GM10248 (cell line): ENCODE data around the gene GOLGA8T.
"Not testable (repeated sequence)": the region's sequence is repeated elsewhere in the genome, so short reads cannot be mapped to it uniquely, and the experiment has no call there.

Experiments used
- CTCF ChIA-PET: fragments of 300-600 bp; sonication (Branson Sonifier 250); formaldehyde crosslinking; extraction: SDS; loops from one replicate; lab custom pipeline; 2021; ENCODE audit warnings: antibody characterized with exemption; lab: Yijun Ruan, JAX
- POLR2A ChIA-PET: fragments of 350-650 bp; sonication (Branson Sonifier 250); formaldehyde crosslinking; extraction: SDS; loops from one replicate; lab custom pipeline; 2020; ENCODE audit warnings: antibody characterized with exemption; lab: Yijun Ruan, JAX
- DNase-seq: peaks from one replicate; pipeline ENCODE4 v3.0.0; 2012; ENCODE audit errors: extremely low spot score

GOLGA8T gene

DNA sequence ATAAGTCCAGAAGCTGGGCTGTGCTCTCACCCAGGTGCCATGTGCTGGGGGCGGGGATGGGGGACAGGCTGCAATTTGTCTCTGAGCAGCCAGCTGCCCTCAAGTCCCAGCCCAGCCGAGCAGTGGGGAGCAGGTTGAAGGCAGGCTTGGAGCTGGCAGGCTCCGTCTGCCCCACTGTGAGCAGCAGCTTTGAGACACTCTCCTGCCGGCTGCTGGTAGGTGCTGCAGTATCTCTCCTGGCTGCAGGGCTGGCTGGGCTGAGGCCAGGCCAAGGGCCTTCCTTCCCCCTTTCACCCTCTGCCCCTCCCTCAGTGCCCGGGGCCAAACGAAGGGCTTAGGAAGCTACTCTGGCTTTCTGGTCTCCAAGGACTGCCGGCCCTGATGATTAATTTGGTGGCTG, 50.6 kb downstream of the GOLGA8T start:
- DNase-seq, CTCF ChIA-PET, POLR2A ChIA-PET: not testable (repeated sequence)

DNA sequence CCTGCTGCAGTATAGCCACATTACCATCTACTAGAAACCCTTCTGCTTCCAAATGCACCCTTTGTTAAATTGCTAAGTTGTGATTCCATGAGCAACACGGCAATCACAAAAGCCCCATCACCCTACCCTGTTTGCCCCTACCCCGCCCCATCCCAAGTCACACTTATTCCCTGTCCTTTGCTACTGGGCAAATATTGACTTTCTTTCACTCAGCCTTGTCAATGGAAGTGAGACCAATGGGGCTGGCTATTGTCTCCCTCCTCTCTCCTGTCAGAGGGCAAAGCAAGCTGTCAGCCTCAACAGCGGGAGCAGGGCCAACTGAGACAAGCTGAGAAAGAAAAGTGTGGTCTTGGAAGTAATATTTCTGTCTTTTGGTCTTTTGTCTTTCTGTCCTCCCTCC, 52.6 kb downstream of the GOLGA8T start:
- POLR2A ChIA-PET, DNase-seq, CTCF ChIA-PET: not testable (repeated sequence)

DNA sequence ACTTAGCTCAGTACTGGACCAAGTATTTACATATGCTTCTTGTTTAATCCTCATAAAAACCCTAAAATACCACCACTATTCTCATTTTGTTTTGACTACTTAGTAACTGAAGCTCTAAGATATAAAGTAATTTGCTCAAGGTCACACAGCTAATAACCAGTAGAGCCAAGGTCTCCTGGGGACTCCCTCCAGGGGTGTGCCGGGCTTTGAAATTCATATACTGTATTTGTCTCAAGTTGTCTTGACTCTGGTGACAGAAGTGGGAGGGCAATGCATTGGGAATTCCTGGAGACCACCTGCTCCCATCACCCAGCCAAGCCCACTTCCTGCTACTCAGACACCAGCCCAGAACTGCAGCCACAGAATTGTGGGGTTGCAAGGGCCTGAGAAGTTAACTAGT, 54.9 kb downstream of the GOLGA8T start:
- POLR2A ChIA-PET, CTCF ChIA-PET, DNase-seq: not testable (repeated sequence)

DNA sequence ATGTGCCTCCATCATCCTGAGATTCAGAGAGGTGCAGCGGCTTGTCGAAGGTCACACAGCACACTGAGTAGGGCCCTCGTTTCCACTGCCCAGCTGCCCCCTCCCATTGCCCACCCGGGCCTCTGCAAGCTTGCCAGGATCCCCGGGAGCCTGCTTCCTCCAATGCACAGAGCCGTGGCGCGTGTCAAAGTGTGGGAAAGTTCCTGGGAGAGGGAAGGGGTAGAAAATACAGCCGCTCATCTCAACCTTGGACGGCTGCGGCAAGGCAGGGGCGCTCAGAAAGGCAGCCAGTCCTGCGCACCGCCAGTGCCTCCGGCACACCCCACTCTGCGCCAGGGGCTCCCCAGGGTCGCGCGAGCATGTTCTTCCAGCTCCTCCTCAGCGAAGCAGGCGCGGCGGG, 56.3 kb downstream of the GOLGA8T start:
- DNase-seq, POLR2A ChIA-PET, CTCF ChIA-PET: not testable (repeated sequence)

DNA sequence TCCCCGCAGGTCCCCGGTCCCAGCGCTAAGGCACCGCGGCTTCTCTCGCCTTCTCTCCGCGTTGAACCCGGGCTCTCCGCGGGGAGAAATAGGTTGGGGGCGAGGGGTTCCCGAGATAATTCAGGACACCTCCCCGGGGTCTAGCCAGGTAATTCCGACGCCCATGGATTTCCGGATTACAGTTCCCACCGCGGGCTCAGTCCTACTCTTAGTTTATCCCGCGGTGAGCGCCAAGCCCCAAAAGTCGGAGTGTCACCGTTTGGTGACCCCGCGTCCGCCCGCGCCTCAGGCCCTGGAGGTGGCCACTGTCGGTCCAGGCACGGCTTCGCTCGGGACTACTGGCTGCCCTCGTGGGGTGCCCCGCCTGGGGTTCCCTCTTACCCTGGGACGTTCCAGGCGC, 56.8 kb downstream of the GOLGA8T start:
- POLR2A ChIA-PET, DNase-seq, CTCF ChIA-PET: not testable (repeated sequence)

DNA sequence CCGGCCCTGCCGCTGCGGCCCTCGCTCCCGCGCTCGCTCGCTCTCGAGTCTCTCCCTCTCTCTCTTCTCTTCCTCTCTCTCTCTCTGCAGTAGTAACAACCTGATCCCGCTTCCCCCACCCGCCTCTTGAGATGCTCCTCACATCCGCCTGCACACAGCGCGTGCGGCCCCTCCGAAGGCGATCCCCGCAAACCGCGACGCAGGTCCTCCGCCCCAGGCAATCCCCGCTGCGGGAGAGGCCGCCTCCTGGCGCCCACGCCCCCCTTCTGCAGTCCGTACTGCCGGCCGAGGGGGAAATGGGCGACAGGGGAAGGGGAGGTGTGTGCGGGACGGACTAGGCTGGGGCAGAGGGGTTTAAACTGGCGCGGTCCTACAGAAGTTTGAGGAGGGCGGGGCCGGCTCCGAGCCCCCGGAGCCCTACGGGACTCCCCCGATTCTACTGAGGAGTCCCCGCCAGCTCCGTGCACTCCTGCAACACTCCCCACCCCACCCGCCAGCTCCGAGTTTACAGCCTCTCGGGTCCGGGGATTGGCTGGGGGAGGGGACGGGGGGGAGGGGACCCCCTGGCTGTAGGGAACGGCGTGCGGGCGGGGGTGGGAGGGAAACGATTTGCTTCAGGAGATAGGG, 57.4 kb downstream of the GOLGA8T start:
- DNase-seq, POLR2A ChIA-PET, CTCF ChIA-PET: not testable (repeated sequence)

DNA sequence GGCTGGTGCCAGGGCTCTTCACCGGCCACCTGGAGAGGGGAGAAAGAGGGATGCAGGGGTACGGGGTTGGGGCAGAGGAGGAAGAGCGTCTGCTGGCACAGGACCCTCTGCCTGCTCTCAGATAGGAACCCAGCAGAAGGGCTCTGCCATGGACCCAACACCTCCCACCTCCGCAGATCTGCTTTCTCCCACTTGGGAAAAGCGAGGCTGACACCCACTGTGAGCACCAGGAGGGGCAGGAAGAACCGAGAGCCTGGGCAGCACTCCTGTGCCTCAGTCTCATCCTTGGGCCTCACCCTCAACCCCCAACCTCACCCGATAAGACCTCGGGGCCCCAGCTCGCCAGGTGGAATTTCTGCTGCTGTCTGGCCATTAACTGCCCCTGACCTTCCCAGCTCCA, 58.0 kb downstream of the GOLGA8T start:
- CTCF ChIA-PET, DNase-seq, POLR2A ChIA-PET: not testable (repeated sequence)
